ENCODE measurements around the gene ZMAT5.

Gene ZMAT5

DNA sequence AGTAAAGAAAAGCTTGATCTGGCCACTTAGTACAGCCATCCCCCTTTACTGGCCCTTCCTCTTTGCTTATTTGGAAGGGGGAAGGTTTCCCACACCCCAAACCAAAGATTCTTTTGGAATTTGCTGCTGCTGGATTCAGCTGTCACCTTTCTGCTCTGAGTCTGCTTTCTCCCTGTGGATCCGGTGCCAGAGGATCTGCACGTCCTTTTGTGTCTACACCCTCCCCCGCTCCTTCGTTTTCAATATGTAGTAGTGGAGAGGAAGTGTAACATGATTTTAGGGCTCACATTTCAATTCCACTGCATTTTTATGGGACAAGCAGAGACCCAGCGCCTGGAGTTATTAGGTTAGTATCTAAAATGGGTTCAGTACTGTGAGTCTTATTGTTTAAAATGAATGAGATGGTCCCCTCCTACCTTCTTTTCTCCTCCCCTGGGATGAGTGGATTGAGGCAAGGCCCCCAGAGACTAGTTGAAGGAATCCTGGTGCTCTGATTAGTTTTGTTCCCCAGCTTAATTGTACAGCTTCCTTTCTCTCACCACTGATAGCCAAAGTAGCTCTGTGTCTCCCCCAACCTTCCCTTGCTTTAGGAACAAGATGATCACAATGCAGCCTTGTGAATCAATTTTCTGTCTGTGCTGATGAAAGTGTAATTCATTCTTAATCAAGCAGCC lies 77.5 kb downstream of the ZMAT5 start:
- no peak for DNase-seq (ENCODE audit: low read depth, low spot score)

DNA sequence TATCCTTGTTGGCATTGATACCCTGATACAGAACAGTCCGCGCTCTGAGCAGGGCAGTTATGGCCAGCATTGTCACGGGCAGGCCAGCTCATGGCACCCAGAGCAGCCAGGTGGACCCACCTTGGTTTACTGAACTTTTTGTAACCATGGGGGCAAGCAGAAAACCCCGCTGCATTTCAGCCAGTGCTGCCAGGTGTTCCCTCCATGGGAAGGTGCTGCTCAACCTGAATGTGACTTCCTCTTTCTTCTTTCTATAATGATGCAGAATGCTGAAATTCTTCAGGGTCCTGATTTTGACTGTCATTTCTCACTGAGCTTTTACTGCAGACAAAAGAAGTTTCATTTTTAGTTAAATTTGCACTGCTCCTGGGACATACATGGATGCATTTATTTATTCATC lies 82.6 kb downstream of the ZMAT5 start:
- DNase-seq (ENCODE audit: low read depth, low spot score), result no peak

DNA sequence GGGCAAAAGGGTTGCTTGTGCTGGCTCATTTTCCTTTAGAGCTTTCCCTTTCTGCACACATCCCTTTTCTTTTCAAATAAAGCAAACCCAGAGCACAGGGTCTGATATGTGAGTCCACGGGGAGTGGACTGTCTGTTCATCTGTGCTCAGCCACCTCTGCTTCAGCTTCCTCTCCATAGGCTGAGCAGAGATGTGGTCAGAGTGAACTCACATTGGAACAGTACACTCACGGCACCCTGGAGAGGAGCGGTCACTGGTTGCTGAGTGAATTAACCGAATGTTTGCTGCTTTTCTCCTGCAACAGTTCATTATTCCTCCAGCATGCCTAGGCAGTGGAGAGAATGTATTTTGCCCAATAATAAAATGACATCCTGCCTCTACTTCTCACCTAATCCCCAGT lies 83.3 kb downstream of the ZMAT5 start:
- no peak for DNase-seq (ENCODE audit: low read depth, low spot score)

Measured in iPS DF 19.7 (cell line).